ENCODE results near the gene ZNF106.

Gene ZNF106

GRCh38 chr15:42364529-42364928, 126.4 kb downstream of the ZNF106 start:
- no peak for DNase-seq

- no peak for DNase-seq
Observed at GRCh38 chr15:42363942-42364341, 127.0 kb downstream of the ZNF106 start.

- no peak for DNase-seq
Observed at GRCh38 chr15:42363487-42363886, 127.5 kb downstream of the ZNF106 start.
